Sigmoid colon (tissue), 7 donors: Measurements from ENCODE around the gene KDM5A. TPM values are rescaled to one million over a fixed set of nuclear protein-coding genes. Genes with fewer than 3 reads are reported as not detected.

ENCODE experiments used
- DNase-seq: peaks from one replicate; pipeline ENCODE4 v3.0.0-alpha.2; 2019
- H3K27ac ChIP-seq, 4 donors: fragments of 200-600 bp; sonication (generic); one replicate each; pipeline ENCODE4 v1.5.1; 2016 to 2019; ENCODE audit warnings: mild to moderate bottlenecking in 1 of 4
- H3K27me3 ChIP-seq, 3 donors: fragments of 200-600 bp; sonication (generic); one replicate each; pipeline ENCODE4 v1.5.1; 2019; ENCODE audit warnings: mild to moderate bottlenecking in 1 of 3
- H3K36me3 ChIP-seq, 4 donors: fragments of 200-600 bp; sonication (generic); one replicate each; pipeline ENCODE4 v1.5.1; 2016 to 2019
- H3K4me1 ChIP-seq, 4 donors: fragments of 200-600 bp; sonication (generic); one replicate each; pipeline ENCODE4 v1.5.1; 2017 to 2019
- H3K4me3 ChIP-seq, 4 donors: fragments of 200-600 bp; sonication (generic); one replicate each; pipeline ENCODE4 v1.5.1; 2017 to 2019; ENCODE audit warnings: mild to moderate bottlenecking in 2 of 4, moderate library complexity in 1 of 4
- H3K9me3 ChIP-seq, 4 donors: fragments of 200-600 bp in 3 of 4; sonication (generic) in 3 of 4; one replicate each; pipeline versions ENCODE4 v1.5.1 to v1.6.1; 2013 to 2019
- EP300 ChIP-seq, 4 donors: sonication (generic); formaldehyde crosslinking; IDR thresholded peaks; one replicate each; pipeline ENCODE4 v1.6.1; 2017; ENCODE audit warnings: antibody characterized with exemption in 4 of 4
- POLR2A ChIP-seq, 2 donors: fragments of 450-650 bp; IDR thresholded peaks; one replicate each; pipeline ENCODE4 v1.6.1; 2016; ENCODE audit warnings: antibody characterized with exemption in 2 of 2, mild to moderate bottlenecking in 2 of 2, moderate library complexity in 2 of 2
- POLR2AphosphoS5 ChIP-seq, 4 donors: sonication (generic); formaldehyde crosslinking; IDR thresholded peaks; one replicate each; pipeline ENCODE4 v1.6.1; 2017; ENCODE audit warnings: antibody characterized with exemption in 4 of 4
- WGBS, 2 donors: extraction: QIAGEN DNeasy Blood & Tissue Kit; methylation state at CpG; one replicate each; pipeline ENCODE4 v1.1.7; 2013; 5-methylcytosine and 5-hydroxymethylcytosine counted together
- intact Hi-C: fragments of 100-400 bp; cut with DNase I; formaldehyde crosslinking; loops from one replicate; pipeline ENCODE4 v1.15.1; 2023
- polyA plus RNA-seq, 3 donors: library from polyadenylated mRNA; stranded (reverse); fragments of 200-250 nt; gene quantifications; one replicate each; pipeline ENCODE4 v1.2.3, GENCODE V29; 2013
- total RNA-seq, 4 donors: library from RNA; depleted of rRNA; stranded (reverse); fragments of >200 nt; gene quantifications; one replicate each; pipeline ENCODE4 v1.1.0, GENCODE V29; 2016
- TF ChIP-seq, protein P1 (sequence below), 4 experiments: fragments of 450-650 bp in 3 of 4; fragments of 200-600 bp in 1 of 4; IDR thresholded peaks; one replicate each; pipeline ENCODE4 v1.5.1; 2016 to 2019; ENCODE audit warnings: antibody characterized with exemption in 4 of 4, mild to moderate bottlenecking in 3 of 4, moderate library complexity in 2 of 4
- donor health status: healthy with polysubstance abuse.
- donor health status: Bipolar disorder and iron deficiency.
- donor health status: healthy.

Gene KDM5A
- total and polyA plus RNA-seq, 7 donors: 5.4 to 65.6 (median 34.2) TPM

GRCh38 chr12:278046-278445 lies 111.1 kb downstream of the KDM5A start:
- no peaks in the 10 kb centered on the region for H3K9me3 ChIP-seq
- 97% methylated on average over 5 of the region's 5 CpGs for WGBS, 2 donors
- H3K4me3 ChIP-seq: no peak overlapping the region
- no peak for DNase-seq
- intact Hi-C loops: no loop called here
- TF ChIP-seq EP300 (IDR thresholded peaks at IDR 0.05): no peak
- TF ChIP-seq, protein P1, sequence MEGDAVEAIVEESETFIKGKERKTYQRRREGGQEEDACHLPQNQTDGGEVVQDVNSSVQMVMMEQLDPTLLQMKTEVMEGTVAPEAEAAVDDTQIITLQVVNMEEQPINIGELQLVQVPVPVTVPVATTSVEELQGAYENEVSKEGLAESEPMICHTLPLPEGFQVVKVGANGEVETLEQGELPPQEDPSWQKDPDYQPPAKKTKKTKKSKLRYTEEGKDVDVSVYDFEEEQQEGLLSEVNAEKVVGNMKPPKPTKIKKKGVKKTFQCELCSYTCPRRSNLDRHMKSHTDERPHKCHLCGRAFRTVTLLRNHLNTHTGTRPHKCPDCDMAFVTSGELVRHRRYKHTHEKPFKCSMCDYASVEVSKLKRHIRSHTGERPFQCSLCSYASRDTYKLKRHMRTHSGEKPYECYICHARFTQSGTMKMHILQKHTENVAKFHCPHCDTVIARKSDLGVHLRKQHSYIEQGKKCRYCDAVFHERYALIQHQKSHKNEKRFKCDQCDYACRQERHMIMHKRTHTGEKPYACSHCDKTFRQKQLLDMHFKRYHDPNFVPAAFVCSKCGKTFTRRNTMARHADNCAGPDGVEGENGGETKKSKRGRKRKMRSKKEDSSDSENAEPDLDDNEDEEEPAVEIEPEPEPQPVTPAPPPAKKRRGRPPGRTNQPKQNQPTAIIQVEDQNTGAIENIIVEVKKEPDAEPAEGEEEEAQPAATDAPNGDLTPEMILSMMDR (IDR thresholded peaks at IDR 0.05): no peak
- no peak for TF ChIP-seq POLR2AphosphoS5 (IDR thresholded peaks at IDR 0.05)
- no peak for TF ChIP-seq POLR2A (IDR thresholded peaks at IDR 0.05)
- peaks cover 0 to 20% (median 0%) of the 10 kb centered on the region in 4 donors for H3K36me3 ChIP-seq
- no peaks in the 10 kb centered on the region for H3K27me3 ChIP-seq
- H3K4me1 ChIP-seq: no peaks in the 10 kb centered on the region
- H3K27ac ChIP-seq: no peak overlapping the region

DNA sequence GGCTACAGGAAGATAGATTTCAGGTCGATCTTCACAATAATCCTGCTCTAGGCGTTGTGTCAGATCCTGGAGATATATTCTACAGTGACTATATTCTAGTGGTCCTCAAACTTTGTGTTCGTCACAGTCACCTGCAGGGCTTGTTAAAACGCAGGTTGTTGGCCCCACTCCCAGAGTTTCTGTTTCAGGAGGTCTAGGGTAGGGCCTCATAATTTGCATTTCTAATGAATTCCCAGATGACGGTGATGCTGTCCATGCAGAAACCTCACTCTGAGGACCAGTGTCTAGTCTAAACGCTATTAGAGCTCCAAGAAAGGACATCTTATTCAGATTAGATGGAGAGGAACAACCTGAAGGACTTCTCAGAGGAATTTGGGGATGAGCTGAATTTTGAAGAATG lies 113.3 kb downstream of the KDM5A start:
- Histone ChIP-seq H3K27ac (no peak overlapping the region), H3K9me3 (no peaks in the 10 kb centered on the region), H3K36me3 (peaks cover 0 to 8% (median 0%) of the 10 kb centered on the region in 4 donors), H3K4me3 (no peak overlapping the region), H3K27me3 (no peaks in the 10 kb centered on the region), H3K4me1 (no peaks in the 10 kb centered on the region)
- 78 to 88% methylated on average over 6 of the region's 6 CpGs for WGBS, 2 donors
- no peak for TF ChIP-seq POLR2A (IDR thresholded peaks at IDR 0.05)
- TF ChIP-seq, protein P1 (IDR thresholded peaks at IDR 0.05): no peak
- no peak for TF ChIP-seq EP300 (IDR thresholded peaks at IDR 0.05)
- no peak for TF ChIP-seq POLR2AphosphoS5 (IDR thresholded peaks at IDR 0.05)
- DNase-seq: no peak
- intact Hi-C loops: no loop called here

DNA sequence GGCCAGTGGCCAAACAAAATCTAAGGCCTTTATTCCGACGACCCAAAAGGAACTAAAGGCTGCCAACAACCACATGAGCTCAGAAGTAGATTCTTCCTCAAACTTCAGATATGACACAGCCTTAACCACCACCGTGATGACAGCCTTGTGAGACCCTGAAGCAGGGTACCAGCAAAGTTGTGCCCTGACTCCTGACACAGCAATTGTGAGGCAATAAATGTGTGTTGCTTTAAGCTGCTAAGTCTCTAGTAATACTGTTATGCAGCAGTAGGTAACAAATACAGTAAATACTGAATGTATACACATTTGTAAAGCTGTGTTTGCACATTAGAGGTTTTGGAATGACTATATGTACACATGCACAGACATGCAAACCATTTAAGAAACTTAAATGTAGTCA lies 115.7 kb downstream of the KDM5A start:
- DNase-seq: no peak
- intact Hi-C loops: no loop called here
- H3K4me1 ChIP-seq: peaks cover 0 to 4% (median 0%) of the 10 kb centered on the region in 4 donors
- no peaks in the 10 kb centered on the region for H3K9me3 ChIP-seq
- no peaks in the 10 kb centered on the region for H3K36me3 ChIP-seq
- H3K4me3 ChIP-seq: no peak overlapping the region
- H3K27ac ChIP-seq: no peak overlapping the region
- 59 to 67% methylated on average over 3 of the region's 3 CpGs for WGBS, 2 donors
- no peaks in the 10 kb centered on the region for H3K27me3 ChIP-seq
- no peak for TF ChIP-seq POLR2A (IDR thresholded peaks at IDR 0.05)
- TF ChIP-seq POLR2AphosphoS5 (IDR thresholded peaks at IDR 0.05): no peak
- no peak for TF ChIP-seq EP300 (IDR thresholded peaks at IDR 0.05)
- TF ChIP-seq, protein P1 (IDR thresholded peaks at IDR 0.05): no peak

GRCh38 chr12:272942-273341 lies 116.2 kb downstream of the KDM5A start:
- Histone ChIP-seq H3K4me3 (no peak overlapping the region), H3K36me3 (no peaks in the 10 kb centered on the region), H3K9me3 (no peaks in the 10 kb centered on the region), H3K4me1 (peaks cover 0 to 7% (median 0%) of the 10 kb centered on the region in 4 donors), H3K27ac (no peak overlapping the region), H3K27me3 (peaks cover 0 to 1% (median 0%) of the 10 kb centered on the region in 3 donors)
- intact Hi-C loops: no loop called here
- WGBS, 2 donors: 91 to 93% methylated on average over 6 of the region's 6 CpGs
- DNase-seq: no peak
- TF ChIP-seq POLR2AphosphoS5 (IDR thresholded peaks at IDR 0.05) (no peak), POLR2A (IDR thresholded peaks at IDR 0.05) (no peak), EP300 (IDR thresholded peaks at IDR 0.05) (no peak)
- TF ChIP-seq, protein P1 (IDR thresholded peaks at IDR 0.05): no peak

DNA sequence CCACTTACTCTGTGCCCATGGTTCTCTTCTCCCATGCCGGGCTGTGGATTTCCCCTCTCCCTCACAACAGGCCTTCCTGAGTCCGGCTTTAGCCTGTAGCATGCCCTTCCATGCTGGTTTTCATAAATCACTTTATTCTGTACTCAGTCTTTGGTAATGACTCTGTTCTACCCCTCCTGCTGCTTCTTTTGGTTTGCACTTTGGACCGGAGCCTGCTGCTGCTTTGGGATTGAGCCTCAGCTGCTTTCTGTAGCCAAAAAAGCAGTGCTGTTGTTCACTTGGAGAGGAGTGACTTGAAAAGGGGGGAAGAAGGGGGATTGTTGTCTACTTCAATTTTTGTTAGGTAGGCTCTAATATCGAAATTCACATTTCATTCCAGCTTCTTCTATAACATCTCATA lies 118.0 kb downstream of the KDM5A start:
- TF ChIP-seq POLR2AphosphoS5 (IDR thresholded peaks at IDR 0.05): no peak
- TF ChIP-seq, protein P1 (IDR thresholded peaks at IDR 0.05): no peak
- no peak for TF ChIP-seq POLR2A (IDR thresholded peaks at IDR 0.05)
- no peak for TF ChIP-seq EP300 (IDR thresholded peaks at IDR 0.05)
- 70 to 71% methylated on average over 4 of the region's 4 CpGs for WGBS, 2 donors
- DNase-seq: no peak
- intact Hi-C loops: no loop called here
- Histone ChIP-seq H3K4me3 (no peak overlapping the region), H3K27ac (no peak overlapping the region), H3K36me3 (no peaks in the 10 kb centered on the region), H3K9me3 (no peaks in the 10 kb centered on the region), H3K4me1 (peaks cover 0 to 7% (median 0%) of the 10 kb centered on the region in 4 donors), H3K27me3 (peaks cover 0 to 19% (median 0%) of the 10 kb centered on the region in 3 donors)
